HG03159 (cell line): Measurements from ENCODE around the gene MVB12B.
"Not testable (repeated sequence)": the region's sequence is repeated elsewhere in the genome, so short reads cannot be mapped to it uniquely, and the experiment has no call there.

Experiments used
- ATAC-seq: cut with Tn5 transposase; IDR thresholded peaks from one replicate; pipeline ENCODE4 v1.9.1; 2021; ENCODE audit warnings: mild to moderate bottlenecking, moderate library complexity; ENCODE audit not compliant: unreplicated experiment

MVB12B gene

DNA sequence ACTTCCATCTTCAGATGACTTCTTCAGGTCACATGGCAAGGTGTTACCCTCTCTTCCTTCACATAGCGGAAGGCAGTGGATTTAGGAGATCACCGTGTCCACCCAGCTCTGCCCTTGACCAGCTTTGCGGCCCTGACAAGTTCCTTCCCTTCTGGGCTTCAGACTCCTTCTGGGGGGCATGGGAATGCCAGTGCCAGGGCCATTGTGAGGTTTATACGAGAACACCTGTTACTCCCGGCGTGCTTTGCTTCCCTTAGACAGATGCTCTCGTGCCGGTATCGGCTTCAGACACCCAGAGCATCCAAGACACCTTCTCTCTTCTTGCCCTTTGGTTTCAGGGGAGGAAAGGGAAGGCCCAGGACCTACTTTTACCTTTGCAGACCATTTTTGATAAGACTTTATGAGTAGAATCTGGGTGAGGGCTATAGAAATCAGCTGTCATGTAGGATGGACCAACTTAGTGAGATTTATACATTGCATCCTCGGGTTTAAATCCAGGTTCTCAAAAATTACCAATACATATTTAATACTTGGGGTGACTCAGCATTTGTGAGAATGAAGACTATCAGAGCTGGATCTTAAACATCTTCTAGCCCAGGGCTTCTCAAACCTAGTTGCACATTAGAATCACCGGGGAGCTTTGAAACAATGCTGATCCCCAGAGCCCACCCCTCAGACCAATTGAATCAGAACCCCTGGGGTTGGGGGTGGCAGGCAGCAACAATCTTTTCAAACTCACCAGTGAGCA, 138.2 kb downstream of the MVB12B start:
- no peak for ATAC-seq

DNA sequence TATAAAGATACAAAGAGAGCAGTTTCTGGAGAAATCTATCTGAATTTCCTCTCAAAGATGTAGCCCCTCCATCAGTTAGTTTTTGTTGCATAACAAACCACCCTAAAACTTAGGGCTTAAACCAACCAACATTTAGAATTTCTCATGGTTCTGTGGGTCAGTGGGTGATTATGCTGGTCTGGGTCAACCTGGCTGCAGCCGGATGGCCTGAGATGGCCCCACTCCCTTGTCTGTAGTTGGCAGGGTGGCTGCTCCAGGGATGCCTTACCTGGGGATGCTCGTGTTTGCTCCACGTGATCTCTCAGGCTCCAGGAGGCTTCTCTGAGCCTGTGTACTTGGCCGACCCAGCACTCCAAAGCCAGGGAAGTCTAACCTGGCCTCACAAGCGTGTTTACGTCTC, 139.3 kb downstream of the MVB12B start:
- ATAC-seq: no peak

DNA sequence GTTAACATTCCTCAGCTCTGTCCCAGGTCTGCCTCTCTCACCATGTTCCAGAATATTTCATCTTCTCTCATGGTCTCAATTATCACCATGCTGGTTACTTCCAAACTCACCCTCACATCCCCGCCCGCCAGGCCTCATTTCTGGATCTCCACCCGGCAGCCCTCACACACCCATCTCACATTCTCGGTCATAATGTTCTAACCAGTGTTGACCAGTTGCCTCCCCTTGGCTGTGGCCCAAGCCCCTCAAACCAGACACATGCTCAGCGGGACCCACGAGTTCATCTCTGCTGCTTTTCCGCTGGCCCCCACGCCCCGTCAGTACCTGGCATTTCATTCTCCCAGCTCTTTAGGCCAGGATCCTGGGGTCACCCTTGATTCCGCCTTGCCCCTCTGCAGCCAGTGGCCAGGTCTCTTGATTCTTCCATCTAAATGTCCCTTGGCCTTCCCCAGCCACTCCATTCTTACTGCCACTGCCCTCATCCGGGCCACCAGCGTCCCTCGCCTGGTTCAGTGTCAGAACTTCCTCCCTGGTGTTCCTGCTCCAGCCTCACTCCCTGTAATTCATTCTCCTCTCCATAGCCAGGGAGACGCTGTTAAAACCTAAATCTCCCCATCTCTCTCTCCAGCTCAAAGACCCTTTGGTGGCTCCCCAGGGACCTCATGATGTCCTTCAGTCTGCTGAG, 141.7 kb downstream of the MVB12B start:
- no peak for ATAC-seq

DNA sequence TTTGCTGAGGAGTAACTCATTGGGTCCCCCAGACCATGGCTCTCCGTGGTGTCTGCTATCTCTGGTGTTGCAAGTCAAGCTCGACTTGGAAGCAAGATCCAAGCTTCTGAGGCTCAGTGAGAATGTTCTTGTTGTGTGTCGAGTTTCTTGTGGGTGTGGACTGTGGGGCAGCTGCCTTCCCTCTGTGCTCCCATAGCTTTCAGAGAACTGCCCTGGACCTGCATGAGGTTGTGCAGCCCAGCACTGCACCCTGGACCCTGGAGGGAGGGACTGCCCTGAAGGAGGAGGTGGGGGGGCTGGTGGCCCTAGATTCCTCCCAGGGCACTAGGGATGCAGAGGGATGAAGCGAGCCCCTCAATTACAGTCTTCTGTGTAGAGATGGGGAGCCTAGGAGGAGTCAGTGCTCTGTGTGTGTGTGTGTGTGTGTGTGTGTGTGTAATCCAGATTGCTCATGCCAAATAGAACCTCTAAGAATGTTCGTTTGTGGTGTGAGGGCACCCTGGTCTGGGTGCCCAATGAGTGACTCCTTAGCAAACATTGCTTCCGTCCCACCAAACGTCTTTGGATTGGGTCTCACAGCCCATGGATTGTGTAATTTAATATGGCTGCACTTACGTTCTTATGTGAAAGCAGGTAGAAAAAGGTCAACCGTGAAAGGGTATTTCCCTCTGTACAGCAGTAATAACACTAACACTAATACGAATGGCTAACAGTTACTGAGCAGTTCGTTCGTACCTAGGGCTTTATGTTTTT, 143.8 kb downstream of the MVB12B start:
- ATAC-seq: peak; percentile 38

DNA sequence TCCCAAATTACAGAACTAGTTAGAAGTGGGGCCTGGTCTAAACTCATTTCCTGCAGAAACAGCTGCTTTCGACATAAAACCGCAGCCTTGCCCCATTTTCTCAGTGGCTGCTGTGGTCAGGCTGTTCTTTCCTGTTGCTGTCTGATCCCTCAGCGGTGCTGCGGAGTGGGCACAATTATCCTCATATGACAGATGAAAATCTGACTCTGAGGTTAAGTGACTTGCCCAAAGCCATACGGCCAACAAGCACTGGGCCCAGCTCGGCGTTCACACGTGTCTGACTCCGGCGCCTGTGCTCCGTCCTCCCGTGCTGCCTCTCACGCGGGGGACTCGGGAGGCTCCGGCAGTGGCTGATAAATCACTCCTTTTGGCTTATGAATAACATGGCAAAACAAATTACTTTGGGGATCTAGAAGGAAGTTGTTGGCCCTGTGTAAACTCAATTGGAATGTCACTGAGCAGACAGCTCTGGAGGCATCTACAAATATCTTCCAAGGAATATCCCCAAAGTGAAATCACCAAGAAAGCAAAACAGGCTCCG, 144.5 kb downstream of the MVB12B start:
- peak; percentile 69 for ATAC-seq

DNA sequence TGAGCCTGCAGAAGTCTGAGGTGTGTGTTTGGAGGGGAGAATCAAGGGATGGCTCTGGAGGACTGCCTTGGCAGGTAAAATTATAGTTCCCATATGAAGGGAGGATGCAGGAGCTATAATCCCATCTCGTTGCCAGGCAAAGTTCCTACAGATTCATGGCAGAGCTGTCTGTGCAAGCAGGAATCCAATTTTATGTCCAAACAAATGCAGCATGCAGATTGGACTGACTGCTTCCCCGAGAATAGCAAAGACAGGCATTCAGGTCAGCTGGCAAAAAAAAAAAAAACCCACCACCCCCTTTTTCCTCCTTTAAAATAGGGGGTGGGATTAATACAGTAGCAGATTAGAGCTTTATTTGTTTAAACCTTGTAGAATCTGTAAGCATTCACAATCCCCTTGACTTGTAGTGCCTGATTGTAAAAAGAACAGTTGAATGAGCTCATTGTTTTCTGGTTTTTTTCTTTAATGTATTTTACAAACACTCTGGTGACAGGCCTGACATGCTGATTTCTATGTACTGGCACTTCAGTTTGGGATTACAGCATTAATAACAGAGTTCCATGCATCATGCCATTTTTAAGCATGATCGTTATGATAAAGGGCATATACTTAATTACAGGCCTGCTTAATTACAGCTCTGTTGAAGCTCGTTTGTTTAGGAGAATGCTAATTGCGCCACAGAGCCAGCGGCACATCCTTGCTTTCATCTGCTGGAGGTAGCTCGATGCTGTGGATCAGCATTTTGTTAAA, 145.7 kb downstream of the MVB12B start:
- no peak for ATAC-seq

DNA sequence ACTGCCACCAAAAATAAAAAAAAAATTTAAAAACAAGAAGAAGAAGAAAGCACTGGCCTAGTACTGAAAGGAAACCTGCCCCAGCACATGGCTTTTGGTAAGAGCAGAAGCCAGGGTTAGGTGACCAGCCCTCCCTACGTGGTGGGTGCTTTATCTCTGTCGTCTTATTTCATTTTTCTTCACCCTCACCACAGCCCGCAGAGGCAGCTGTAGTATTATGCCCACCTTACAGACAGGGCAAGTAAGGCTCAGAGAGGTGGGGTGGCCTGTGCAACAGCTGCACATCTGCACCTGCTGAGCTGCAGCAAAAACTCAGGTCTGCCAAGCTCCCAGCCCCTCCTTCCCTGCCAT, 146.3 kb downstream of the MVB12B start:
- ATAC-seq: no peak

DNA sequence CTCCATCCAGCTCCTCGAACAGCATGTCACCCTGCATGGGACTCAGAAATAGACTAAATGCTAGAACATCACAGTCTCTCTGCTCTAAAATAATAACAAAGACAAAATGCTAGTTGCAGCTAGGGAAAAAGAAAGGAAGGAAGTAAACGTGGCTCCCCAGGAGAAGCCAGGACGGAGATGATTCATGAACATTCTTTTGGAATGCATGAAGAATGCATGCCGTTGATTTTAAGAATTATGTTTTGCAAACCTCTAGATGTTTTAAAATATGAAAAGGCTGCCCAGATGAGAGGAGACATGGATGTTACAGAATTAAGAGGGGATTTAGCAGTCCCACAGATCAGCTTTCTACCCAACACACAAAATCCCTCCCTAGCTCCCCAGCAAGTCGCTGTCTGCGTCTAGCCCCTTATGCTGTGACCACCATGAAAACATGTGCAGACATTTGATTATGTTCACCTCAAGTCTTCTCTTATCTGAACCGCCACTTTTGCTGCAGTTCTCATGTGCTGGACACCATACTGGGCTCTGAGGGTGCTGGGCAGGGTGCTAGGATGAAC, 147.7 kb downstream of the MVB12B start:
- no peak for ATAC-seq

DNA sequence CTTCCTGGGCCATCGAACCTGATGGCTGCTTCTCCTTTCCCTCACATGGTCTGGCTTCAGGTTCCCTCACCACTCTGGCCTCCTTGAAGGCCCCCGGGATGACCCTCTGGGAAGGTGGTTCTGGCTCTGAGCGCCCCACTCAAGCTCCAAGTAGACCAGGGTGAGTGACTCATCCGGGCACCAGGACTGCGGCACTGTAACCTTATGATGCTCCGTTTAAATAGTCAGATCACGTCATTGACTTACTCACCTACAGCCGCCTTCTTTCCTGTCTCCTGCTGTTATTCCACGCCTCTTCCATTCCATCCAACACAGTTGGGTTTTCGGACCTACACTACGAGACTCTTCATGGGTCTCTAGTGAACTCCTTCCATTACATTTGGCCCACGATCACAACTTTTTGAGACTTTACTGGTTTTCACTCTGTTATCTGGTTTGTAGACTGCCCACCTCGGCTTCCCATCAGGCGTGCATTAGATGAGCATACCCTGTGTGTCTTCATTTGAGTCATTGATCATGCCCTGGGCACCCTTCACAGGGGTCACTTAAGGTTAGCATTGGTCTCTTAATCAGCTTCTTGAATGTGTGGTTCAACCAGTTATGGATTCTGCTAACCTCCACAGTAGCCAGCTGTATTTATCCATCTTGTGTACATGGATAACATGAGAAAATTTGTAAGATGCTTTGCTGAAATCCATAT, 148.3 kb downstream of the MVB12B start:
- no peak for ATAC-seq

DNA sequence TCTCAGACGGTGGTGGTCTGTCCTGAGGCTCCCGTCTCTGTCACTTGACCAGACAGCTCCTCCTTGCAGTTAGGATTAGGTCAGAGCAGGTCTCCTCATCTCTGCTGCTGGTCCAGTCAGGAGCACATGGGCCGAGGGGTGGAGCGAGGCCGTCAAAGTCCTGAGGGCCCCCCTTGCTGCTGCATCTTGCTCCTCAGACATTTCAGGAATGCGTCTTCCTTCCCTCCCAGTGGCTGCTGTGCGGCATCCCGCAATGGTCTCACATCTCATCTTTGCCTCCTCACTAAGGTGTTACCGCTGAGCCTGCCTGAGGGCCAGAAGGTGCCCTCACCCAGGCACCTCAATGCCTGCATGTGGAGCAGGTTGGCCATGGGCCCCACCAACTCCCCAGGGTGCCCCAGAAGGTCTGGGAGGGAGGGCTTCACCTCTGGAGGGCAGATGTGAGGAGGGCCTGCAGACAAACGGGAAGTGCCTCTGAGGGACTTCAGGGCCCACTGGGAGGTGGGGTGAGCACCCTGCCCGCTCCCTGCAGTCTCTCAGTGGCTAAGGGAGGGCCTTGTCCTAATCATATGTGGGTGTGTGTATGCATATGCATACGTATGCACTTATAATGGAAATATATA, 149.4 kb downstream of the MVB12B start:
- no peak for ATAC-seq

DNA sequence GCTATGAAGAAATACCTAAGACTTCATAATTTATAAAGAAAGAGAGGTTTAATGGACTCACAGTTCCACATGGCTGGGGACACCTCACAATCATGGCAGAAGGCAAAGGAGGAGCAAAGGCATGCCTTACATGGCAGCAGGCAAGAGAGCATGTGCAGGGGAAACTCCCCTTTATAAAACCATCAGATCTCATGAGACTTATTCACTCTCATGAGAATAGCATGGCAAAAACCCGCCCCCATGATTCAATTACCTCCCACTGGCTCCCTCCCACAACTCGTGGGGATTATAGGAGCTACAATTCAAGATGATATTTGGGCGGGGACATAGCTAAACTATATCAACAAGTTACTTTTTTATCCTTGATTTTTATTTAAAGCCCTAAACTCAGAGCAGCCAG, 150.8 kb downstream of the MVB12B start:
- ATAC-seq: not testable (repeated sequence)

DNA sequence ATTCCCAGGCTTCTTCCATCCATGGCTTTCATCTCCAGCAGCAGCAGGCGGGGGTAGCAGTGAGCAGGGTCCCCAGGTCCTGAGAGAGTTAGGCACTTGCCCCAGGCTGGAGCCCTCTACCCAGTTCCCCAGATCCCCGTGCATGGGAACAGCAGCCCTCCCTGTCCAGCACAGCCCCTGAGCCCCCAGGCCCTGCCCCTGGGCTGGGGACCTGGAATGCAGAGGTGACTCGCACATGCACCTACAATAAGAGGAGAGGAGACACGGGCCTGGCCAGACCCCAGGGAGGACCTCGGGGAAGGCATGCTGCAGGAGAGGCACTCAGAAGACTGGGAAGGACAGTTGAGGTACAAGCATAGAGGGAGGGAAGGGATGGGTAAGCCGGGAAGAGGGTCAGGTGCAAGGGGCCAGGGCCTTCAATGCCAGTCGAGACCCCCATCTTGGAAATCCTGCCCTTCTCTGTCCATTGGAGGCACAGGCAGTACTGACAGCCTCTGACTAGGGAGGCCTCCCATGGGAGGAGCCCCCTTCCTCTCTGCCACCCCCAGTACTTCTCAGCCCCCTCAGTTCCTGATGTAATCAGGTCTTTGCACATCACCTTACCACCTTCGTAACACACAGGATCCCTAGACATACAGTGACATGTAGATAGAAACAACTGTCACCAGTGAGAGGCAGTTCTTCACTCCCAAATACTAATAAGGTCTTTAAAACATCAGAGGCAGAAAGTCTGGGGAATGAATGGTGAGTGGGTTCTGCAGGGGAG, 151.8 kb downstream of the MVB12B start:
- ATAC-seq: no peak

DNA sequence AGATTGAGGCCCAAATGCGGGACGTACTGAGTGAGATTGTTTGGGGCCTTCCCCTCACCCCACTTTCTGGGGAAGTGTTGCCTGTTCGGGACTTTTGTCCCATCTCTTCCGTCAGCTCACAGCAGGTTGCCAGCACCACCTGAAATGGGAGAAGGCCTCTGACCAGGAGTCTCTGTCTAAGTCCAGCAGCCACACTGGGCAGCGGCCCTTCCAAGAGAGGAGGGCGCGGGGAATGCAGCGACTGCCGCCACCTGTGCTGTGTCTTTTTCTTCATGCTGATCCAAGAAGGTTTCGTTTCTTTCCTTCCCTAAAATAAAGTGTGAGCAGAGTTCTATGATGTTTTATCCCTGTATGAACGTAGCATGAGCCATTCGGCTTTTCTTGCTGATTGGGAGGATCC, 152.9 kb downstream of the MVB12B start:
- no peak for ATAC-seq

DNA sequence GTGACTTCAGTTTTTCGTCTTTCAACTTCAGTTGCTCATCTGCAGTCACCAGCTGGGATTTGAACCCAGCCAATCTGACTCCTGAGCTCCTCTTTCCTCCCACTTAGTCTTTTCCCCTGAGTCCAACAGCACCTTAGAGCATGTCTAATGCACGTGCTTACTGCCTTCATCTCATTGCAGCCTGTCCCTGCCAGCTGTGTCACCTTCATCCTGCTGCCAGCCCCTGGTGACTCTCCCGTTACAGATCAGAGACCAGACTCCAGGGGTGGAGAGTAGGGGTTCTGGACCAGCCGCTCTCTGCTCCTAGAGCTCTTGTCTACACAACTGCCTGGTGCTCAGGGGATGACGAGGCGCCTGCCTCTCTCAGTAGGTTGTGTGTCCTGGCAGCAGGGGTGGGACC, 154.2 kb downstream of the MVB12B start:
- no peak for ATAC-seq

DNA sequence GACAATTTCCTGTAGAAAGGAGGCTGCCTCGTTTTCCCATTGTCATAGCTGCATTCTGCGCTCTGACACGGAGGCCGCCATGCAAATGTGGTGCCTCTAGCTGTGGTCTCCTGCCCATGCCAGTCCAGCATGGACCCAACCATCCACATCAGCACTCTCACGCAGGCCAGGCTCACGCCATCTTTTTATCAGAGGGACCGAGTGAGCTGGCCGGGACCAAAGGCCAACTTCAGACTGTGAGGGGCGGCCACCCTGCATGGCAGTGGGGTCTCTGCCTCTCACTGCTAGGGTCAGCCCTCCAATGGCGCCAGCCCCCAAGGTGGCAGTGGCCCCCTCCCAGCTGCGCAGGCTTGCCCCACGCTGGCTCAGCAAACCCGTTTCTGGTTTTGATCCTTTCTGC, 155.2 kb downstream of the MVB12B start:
- ATAC-seq: no peak

DNA sequence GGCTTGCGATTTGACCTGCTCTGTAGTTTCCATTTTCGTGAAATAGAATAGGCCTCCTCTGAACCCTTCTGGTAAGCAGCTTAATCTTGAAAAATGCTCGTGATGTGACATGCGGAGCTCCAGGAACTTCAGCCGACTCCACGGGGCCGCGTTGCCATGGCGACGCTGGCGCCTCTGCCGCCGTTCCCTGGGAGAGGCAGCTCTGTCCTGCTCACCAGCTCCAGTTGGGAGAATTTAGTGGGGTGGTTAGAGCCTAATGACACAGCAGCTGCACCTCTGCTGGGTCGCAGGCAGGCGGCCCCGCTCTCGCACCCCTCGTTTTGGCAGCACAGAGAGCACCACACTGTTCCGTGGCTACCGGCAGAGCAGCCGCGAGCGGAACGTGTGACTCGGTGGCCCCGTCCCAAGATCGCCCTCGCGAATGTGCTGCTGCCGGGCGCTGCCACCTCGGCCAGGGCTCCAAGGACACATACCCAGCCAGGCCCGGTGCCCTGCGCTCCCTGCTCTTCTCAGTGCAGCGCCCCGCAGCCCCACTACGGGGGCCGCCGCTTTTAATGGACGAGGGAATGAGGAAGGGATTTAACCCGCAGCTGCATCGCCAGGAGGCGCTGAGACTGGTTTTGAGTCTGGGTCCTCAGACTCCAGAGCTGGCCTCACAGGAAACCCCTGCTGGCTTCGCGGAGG, 155.9 kb downstream of the MVB12B start:
- ATAC-seq: no peak

DNA sequence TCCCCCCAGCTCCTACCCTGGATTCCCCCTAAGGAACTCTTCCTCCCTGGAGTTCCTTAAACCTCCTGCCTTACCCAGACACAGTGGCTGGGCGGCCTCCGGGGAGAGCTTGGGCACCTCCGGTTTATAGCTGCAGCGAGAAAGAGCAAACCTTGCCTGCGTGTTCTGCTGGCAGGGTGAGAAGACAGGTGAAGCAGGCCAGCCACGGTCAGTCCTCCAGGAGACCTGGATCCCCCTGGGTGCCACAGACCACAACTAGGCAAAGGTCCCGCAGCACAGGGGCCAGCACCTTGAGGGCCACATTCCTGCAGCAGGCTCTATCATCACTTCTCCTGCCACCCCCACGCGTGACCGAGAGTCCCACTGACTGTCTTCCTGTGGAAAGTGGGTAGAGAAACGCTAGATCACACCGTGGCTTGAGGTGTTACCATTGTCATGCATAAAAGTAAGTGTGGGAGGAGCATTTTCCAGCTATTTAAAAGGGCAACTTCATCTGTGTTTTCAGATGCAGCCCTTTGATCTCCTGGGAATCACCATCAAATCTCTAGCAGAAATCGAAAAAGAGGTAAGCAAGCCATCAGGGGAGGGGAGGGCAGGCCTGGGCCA, 156.9 kb downstream of the MVB12B start:
- ATAC-seq: no peak

DNA sequence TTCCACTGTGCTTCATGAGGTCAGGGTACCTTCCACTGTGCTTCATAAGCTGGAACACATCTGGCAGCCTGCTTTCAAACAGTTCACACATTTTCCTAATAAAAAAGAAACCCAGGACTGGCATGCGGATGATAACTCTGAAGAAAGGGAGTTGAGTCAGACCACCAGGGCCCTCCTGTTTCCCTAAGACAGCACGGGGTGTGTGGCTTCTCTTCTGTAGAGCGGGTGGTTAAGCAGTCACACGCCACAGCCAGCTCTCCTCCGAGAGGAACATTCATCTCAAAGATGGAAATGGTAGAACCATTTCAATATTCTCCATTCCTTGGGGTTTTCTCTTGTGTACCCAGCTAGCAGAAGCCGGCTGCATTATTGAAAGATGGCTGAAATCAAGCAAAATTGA, 159.0 kb downstream of the MVB12B start:
- no peak for ATAC-seq
